GM19351 (cell line): ENCODE measurements around the gene AFF4.
A peak's percentile ranks its signal among the peaks of the same experiment; 100 is the strongest.
"Not testable (repeated sequence)": the region's sequence is repeated elsewhere in the genome, so short reads cannot be mapped to it uniquely, and the experiment has no call there.

Experiments
- ATAC-seq: cut with Tn5 transposase; IDR thresholded peaks from one replicate; pipeline ENCODE4 v1.9.1; 2021; ENCODE audit warnings: mild to moderate bottlenecking, moderate library complexity; ENCODE audit not compliant: unreplicated experiment

Gene AFF4

DNA sequence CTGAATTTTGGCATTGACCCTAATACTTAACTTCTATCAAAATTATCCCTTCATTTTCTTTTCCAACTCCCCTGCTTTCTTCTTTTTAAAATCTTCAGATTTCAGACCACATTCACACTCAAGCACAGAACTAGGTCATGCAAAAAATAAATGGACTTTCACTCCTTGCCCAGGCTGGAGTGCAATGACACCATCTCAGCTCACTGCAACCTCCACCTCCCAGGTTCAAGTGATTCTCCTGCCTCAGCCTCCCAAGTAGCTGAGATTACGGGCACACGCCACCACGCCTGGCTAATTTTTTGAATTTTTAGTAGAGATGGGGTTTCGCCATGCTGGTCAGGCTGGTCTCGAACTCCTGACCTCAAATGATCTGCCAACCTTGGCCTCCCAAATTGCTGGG lies 108.4 kb downstream of the AFF4 start:
- not testable (repeated sequence) for ATAC-seq

DNA sequence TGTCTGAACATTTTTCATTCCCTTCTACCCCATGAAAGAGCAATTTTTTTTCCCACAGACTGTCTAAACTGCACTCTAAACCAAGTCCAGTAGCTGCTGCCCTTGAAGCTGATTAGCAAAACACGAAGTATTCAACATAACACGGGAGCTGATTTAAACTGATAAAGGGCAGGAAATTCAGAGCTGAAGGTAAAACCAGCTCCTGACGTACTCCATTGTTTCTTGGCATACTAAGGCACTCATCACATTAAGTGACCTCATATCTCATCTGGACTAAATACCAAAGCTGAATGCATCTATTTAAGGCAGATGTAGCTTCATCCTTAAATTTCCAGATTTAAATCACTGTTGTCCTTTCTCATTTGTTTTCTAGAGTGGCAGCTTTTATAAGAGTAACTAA lies 109.1 kb downstream of the AFF4 start:
- no peak for ATAC-seq

DNA sequence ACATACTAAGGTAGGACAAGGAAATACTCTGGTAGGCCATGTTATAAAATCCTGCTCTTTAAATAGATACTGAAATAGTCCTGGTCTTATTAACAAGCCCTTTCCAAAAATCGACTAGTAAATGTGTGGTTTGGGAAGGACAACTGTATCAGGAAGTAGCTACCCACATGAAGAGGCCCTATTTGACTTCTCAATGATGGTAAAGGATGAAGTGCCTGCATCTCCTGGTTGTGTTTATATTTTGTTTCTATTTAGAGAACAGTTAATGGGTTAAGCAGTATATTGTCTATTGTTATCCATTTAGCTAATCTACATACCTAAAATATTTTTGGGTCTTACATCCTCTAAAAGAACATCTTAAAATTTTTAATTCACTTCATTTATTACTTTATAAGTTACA lies 109.6 kb downstream of the AFF4 start:
- ATAC-seq = no peak

DNA sequence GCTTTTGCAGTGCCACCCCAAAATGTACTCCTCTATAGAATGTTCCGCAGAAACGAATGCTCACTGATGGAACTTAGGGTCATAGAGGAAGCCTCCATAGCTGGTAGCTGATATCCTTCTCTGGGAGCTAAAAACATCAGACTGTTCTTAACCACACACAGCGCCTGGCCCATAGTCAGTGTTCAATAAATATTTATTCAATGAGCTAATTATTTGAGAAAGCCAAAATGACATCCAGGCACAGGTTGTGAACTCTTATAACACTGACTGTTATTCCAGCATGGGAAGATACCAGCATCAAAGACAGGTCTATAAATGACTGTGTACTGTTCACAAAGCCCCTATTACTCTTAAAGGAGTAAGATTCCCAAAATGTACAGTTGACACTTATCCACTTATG lies 110.1 kb downstream of the AFF4 start:
- ATAC-seq = no peak

DNA sequence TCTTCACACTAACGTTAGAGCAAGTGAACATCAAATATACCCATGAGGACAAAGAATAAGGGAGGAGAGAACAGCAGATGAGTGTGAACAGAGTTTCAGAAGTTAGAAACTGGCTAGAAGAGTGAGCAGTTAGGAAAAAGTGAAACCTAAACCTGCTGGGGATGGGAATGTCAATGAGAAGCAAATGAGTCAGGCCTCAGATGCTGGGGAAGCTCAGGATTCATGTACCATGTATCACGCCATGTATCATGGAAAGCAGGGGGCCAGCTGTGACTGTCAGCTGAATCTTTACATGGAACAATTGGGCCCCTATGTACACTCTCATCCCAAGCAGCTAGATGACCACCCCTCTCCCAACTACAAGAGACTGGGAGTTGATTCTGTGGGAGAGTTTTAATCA lies 113.4 kb downstream of the AFF4 start:
- ATAC-seq = no peak

DNA sequence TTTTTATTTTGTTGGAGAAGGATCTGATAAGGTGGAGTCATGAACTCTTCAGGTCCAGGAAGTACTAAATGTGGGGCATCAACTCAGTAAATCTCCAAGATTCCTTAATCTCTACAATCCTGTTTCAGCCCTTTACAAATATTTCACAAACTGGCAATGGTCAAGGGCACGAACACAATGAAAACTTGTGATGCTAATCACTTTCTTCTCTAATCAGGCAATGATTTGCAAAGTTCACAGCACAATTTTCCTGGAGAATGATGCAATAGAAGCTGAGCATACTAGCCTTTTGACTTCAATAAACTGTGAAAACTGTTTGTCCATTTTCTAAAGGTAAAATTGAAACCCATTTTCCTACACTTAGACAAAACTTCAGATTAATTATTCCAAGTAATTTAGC lies 114.1 kb downstream of the AFF4 start:
- ATAC-seq = no peak

DNA sequence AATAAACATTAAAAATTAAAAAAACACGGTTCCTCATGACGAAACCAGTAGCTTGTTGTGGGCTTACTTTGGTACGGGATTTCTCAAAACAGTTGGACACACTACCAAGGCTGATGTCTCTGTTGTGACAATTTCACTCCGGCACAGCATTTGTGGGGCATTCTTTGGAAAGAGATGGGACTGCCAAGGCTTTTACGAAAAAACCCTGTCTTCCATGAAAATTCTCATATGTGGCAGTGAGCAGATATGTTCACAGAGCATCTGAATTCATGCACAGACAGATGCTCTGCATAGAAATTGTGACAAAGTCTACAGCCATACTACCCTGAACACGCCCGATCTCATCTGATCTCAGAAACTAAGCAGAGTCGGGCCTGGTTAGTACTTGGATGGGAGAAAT lies 115.2 kb downstream of the AFF4 start:
- ATAC-seq = no peak

DNA sequence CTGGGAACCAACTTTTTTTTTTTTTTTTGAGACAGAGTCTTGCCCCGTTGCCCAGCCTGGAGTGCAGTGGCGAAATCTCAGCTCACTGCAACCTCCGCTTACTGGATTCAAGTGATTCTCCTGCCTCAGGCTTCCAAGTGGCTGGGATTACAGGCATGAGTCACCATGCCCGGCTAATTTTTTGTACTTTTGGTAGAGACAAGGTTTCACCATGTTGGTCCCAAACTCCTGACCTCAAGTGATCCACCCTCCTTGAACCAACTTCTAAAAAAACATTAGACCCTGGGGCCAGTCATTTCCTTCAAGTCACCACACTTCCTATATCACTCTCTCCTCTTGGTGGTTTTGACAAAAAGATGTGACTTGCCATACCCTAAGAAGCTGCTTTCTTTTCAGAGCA lies 122.1 kb downstream of the AFF4 start:
- no peak for ATAC-seq

DNA sequence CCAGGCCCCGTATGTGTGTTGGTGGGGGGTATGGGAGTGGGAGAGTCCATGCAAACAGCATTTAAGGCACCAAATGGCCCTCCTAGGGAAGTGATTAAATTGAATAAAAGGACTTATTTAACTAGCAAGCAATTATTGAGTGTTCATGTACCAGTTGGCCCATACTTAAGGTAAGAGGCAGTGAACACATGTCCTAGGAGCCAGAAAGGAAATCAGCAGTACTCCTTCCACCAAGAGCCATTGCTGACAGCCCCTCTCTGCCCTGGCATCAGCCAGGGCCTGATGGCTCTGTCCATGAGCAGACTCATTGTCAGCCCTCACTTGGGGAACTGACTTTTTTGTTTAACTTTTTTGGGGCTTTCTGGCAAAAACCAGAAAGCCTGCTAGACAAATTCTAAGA lies 122.5 kb downstream of the AFF4 start:
- no peak for ATAC-seq

DNA sequence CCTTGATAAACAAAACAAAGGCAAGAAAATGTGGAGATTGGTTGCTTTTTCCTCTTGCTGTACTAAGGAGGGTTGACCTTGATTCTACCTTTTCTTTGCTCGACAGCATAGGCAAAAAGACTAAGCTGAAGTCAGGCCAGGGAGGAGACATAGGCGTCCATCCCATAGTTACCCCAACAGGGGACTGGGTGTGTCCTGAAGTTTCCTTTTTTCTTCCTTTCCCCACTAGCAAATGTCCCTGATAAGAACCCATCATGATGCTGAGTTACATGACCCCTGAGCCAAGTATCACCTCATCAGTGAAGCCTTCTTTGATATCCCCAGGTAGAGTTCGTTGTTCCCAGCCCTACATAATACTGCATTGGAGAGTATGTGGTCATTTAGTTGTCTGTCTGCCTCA lies 123.1 kb downstream of the AFF4 start:
- ATAC-seq = no peak

DNA sequence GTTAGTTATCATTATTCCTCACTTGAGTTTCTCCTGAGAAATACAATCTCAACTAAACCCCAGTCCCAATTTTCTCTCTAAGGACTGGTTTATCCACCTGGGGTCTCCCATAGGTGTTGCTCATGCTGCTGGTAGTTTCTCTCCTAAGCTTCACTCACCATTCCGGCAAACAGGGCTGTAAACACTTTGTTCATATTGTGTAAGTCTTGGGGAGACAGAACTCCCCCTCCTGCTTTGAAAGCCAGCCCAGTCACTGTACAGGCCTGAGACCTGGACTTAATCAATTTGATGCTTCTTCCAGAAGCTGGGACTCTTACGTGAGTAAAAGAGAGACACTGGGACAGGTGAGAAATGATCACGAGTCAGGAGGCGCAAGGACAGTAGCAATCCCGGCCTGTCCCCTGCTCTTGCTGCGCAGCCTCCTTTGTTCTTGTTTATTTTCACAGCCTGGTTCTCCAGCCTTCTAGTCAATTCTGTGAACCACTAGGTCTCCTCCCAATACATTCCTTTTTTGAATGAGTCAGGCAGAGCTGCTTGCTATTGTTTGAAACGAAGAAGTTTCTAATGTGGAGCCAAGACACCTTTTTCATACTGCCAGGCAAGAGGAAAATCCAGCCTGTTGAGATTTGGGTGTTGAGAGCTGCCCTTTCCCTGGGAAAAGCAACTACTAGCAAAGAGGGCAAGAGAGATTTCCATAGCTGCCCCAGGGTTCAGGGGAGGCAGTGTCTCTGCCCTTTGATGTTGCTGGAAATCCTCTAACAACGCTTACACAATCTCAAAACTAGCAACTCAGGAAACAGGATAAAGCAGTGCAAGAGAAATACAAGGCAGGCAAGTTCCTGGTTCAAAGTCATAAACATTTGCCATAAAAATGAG lies 123.8 kb downstream of the AFF4 start:
- no peak for ATAC-seq

DNA sequence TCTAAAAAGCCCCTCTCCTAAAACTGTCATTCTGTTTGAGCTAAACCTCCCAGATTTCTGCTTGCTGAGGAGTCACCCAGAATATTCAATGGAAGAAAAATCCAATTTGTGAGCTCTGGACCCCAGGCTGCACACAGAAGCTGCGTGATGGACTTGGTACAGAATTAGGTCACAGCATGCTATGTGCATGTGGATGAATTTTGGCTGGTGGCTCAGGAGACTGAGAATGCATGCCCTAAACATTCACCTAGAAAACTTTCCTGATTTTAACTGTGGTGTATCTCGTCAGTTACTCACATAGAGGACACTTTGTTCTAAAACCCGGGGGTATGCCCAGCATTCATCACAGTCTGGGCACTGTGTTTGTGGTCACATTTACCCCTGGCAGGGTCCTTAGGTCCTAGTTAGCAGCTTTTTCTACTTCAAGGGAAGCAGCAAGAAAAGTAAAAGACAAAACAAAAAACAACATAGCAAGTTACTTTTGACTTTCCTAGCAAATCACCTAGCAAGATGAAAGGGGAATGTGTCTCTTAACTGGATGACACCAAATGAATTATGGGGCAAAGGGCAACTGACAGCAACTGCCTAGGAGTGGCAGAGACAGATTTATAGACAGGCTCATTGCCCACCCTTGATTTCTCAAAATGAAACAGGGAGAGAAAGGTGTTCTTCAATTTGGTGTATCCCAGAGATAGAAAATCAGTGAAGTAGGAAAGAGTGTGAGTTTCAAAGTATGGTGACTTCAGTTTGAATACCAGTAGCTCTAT lies 124.7 kb downstream of the AFF4 start:
- ATAC-seq = no peak

DNA sequence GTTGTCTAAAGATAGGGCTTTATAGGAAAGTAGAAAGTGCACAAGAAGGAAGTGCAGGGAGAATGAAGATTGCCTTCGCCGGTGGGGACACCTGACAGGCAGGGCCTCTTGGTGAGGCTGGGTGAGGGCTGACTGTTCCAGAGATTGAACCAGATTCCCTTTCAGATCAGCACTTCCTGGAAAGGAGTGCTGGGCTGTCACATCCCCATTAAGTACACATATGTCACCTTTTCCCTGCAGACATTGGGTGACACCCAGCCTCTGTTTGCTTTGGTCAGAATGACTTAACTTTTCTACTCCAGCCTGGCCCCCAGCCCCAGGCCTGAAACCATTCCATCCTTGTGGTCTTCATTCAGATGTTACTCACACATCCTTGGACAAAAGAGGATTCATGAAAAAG lies 125.6 kb downstream of the AFF4 start:
- no peak for ATAC-seq

DNA sequence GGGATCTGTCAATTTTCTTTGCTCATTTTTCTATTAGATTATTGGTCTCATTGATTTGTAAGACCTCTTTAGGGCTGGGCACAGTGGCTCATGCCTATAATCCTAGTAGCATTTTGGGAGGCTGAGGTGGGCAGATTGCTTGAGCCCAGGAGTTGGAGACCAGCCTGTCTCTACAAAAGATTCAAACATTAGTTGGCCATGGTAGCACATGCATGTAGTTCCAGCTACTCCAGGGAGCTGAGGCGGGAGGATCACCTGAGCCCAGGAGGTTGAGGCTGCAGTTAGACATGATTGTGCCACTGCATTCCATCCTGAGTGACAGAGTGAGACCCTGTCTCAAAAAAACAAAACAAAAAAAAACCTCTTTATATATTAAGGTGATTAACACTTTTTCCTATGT lies 126.6 kb downstream of the AFF4 start:
- no peak for ATAC-seq

DNA sequence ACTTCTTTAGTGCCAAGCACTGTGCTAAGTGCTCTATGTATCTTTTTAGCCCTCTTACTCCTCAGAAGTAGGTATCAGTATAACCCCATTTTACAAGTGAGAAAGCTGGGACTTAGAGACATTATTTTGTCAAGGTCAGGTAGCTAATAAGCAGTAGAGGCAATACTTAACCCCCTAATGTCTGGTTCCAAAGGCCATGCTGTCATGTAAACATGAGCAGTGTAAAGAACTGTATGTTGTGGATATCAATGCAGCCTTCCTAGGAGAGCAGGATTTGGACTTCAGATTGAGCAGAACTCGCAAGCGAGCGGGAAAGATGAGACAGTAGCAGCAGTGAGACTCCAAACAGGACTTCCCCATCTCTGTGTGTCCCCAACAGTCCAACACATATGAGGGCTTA lies 129.4 kb downstream of the AFF4 start:
- ATAC-seq = no peak

DNA sequence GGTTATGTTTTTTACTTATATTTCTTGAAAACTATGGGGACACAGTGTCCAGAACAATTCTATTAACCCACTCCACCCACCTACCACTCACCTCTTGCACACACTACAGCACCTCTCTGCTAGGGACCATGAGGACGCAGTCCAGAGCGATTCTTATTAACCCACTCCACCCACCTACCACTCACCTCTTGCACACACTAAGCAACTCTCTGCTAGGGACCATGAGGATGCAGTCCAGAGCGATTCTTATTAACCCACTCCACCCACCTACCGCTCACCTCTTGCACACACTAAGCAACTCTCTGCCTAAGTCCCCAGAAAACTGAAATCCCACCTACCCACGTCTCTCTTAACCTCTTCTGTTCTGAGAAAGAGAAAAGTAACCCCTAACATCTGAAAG lies 130.8 kb downstream of the AFF4 start:
- no peak for ATAC-seq

DNA sequence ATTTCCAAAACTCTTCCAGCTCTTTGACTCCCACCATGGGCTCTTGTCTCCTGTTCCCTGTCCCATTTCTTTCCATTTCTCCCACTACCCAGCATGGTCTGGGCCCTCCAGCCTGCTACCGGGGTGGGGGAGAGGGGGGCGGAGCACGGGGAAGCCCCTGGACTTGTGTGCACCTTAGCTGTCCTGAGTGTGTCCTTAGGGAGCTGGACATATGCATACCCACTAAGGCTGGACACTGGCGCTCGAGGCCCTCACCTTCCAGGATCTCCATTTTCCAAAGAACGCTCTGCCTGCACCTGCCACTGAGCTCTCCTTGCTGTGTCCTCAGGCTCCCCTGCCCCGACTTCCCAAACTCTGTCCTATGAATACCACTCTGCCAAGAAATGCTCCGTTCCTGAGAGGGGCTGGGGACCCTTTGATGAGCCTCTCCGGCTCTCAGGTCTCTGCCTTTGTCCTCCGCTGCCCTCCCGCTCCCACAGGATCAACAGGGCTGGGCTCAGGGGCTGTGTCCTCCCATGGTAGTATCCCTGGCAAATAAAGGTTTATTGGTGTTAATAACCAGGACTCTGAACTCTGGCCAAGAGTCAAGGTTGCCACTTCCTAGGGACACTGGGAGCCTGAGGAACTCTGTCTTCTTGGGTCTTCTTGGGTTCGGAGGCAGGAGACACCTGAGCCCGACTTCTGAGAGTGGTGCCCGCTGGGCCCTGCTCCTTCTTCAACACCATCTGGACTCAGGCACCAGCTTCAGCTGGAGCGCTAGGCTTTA lies 132.2 kb downstream of the AFF4 start:
- ATAC-seq = no peak

DNA sequence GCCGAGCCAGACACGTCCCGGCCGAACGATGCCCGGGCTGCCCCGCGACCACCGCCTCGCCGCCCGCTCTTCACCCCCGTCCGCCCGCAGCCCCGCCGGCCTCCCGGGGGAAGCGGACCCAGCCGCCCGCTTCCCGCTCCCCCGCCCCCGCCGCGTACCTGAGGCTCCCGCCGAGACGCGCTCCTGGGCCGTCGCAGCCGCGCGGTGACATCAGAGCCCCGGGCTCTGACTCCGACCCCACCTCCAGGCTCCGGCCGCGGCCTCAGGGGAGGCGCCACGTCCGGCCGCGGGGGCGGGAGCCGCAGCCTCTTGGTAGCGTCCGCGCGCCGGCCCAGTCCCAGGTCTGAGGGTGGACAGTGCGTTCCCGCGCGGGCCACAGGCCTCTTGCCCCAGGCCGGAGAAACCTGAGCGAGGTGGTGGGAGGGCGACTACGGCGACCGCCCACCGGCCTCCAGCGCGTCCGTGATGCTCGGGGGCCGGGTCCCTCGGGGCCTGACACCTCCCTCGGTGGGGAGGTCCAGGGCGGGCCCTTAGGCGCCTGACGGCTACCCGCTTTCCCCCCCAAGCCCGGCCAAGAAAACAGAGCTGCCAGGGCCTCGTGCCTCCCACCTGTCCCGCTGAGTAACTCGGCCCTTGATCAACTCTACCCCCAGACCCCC lies 132.9 kb downstream of the AFF4 start, which contains the start of gene SHROOM1:
TSS of gene SHROOM1 (minus strand) at position 212 of the 659 bp plus-strand sequence. CDS start 4,507 bp downstream, outside the sequence.
- ATAC-seq = peak; percentile 78

DNA sequence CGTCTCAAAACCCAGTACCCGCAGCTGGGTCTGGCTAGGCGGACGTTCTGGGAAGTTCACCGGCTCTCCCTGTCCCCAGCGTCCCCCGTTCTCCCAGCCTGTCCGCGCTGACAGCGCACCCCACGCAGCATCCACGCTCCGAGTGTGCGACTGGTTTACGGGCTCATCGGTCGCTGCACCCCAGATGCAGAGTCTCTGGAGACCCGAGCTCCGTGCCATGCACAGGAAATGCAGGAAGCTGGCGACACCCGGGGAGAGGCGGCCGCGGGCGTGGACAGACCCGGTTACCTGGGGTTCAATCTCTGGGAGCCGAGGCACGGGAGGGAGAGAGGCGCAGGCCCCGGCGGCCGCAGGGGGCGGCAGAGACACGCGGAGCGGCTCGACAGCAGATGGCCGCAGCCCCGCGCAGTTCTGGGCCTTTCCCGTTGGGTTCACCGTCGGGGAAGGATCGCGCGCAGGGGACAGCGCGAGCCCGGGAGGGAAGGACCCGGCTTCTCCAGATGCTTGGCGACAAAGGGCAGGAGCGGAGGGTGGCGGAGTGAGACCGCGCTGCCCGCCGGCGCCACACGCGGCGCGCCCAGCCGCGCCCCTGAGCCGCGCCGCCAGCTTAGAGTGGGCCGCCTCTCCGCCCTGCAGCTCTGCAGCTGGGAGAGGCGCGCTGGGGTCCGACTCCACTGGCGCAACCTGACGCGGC lies 133.5 kb downstream of the AFF4 start:
- peak; percentile 72 for ATAC-seq

DNA sequence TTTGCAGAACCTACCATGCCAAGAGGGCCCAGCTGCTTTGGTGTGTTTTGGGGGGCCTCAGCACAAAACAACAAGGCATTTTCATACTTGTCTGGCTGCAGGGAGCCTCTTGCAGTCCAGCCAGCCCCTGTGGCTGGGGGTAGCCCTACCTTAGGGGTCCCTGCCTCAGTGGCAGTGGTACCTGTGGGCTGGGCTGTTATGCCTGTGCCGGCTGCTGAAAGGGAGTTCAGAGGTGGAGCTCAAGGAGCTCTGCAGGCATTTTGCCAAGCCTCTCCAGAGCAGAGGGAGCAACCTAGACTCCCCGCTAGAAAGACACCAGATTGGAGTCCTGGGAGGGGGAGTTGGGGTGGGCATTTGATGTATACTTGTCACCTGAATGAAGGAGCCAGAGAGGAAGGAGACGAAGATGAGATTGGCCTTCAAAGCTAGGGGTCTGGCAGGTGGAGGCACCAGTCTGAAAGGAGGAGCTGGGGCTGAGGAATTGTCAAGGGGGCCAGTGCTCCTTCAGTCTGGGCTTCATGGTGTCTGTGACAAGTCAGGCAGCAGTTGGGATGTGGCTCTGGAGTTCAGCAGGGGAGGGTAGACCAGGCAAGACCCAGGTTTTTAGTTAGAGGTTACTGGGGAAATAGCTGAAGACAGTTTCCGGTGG lies 134.5 kb downstream of the AFF4 start:
- no peak for ATAC-seq
